Activated naive CD4-positive, alpha-beta T cell treated with anti-CD3 and anti-CD28 coated beads for 36 hours (primary cell): Measurements from ENCODE around the gene CDT1. TPM values are rescaled to one million over a fixed set of nuclear protein-coding genes. Genes with fewer than 3 reads are reported as not detected.
A peak's percentile ranks its signal among the peaks of the same experiment; 100 is the strongest.

ENCODE experiments used
- CTCF ChIA-PET: fragments of 350-600 bp; sonication (Branson Sonifier 250); formaldehyde crosslinking; loops from one replicate; lab custom pipeline; 2021; ENCODE audit warnings: antibody characterized with exemption; lab: Charles Lee
- DNase-seq: peaks from one replicate; pipeline ENCODE4 v3.0.0-alpha.2; 2020
- H3K27ac Mint-ChIP-seq: one replicate; pipeline ENCODE4 v1.8.0; 2021; ENCODE audit warnings: mild to moderate bottlenecking, mixed read lengths
- H3K27me3 Mint-ChIP-seq: one replicate; pipeline ENCODE4 v1.8.0; 2021; ENCODE audit warnings: low read depth, mixed read lengths
- H3K36me3 Mint-ChIP-seq: one replicate; pipeline ENCODE4 v1.8.0; 2021; ENCODE audit warnings: low read depth, mixed read lengths
- H3K4me1 Mint-ChIP-seq: one replicate; pipeline ENCODE4 v1.8.0; 2021; ENCODE audit warnings: low read depth, mixed read lengths
- H3K4me3 Mint-ChIP-seq: one replicate; pipeline ENCODE4 v1.8.0; 2021; ENCODE audit warnings: mild to moderate bottlenecking, moderate library complexity, mixed read lengths
- H3K9me3 Mint-ChIP-seq: one replicate; pipeline ENCODE4 v1.8.0; 2021; ENCODE audit warnings: mixed read lengths
- intact Hi-C: fragments of 100-400 bp; cut with micrococcal nuclease; formaldehyde crosslinking; loops from one replicate; pipeline ENCODE4 v1.15.1; 2023
- total RNA-seq, 2 experiments: library from RNA; stranded (reverse); gene quantifications; one replicate each; pipeline ENCODE4 v1.2.3, GENCODE V29; 2021

The CDT1 gene
- total RNA-seq, 2 experiments from 2014 or later: 223 to 231 TPM

GRCh38 chr16:88810912-88811768 lies 7.6 kb downstream of the CDT1 start:
- no peaks in the 10 kb centered on the region for H3K27me3 Mint-ChIP-seq
- H3K9me3 Mint-ChIP-seq: no peaks in the 10 kb centered on the region
- intact Hi-C loops: loop anchor here (5.0 kb wide), 2 partner anchors 126 to 286 kb away; no protein-coding TSS in a partner anchor
- H3K4me3 Mint-ChIP-seq: peak overlapping the region; percentile 97
- H3K27ac Mint-ChIP-seq: peak overlapping the region; percentile 85
- peak; percentile 53 for DNase-seq
- H3K36me3 Mint-ChIP-seq: peaks cover 38% of the 10 kb centered on the region
- CTCF ChIA-PET: interaction anchor here (0.5 to 8.0 kb wide), 9 partner anchors 9 to 107 kb away, joined by 3 to 45 read pairs (median 7); partner anchors contain the start of genes GALNS and TRAPPC2L
- peaks cover 31% of the 10 kb centered on the region for H3K4me1 Mint-ChIP-seq

DNA sequence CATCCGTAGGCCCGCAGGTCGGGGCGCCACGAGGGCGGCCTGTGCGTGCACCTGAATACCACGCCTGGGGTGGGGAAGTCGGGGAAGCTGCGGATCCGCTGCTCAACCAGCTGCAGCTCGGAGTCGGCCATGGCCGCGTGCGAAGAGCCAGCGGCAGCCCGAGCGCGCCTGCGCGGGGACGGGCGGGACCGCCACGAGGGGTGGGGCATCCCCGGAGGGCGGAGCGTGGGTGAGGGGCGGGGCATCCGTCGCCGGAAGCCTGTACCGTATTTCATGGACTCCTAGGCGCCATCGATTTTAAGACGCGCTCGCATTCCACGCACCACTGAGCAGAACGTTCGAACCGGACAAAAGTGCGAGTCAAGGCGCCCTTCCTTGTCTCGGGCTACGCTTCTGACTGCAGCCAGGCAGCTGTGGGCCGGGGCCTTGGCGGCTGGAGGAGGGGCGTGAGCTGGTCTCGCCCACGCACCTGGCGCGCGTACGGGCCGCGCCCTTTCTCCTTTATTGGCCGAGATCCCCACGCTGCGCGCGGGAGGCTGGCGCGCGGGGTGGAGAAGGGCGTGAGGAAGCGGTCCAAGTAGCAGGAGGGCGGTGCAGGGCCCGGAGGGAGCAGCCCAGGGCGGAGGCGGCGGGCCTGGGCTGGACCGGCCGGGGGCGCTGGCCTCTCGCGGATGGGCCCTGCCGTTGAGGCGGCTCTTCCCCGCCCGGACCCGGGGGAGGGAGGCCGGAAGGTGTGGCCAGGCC lies 8.4 kb downstream of the CDT1 start, which contains the start of gene APRT:
APRT (minus strand) TSS at position 160 of the 744 bp plus-strand sequence; CDS start at position 131, 29 bp downstream.
- Mint-ChIP-seq H3K36me3 (peaks cover 34% of the 10 kb centered on the region), H3K27me3 (no peaks in the 10 kb centered on the region), H3K27ac (peak within 1 kb of the TSS; percentile 97), H3K9me3 (no peaks in the 10 kb centered on the region), H3K4me3 (peak within 1 kb of the TSS; percentile 97), H3K4me1 (peaks cover 27% of the 10 kb centered on the region)
- DNase-seq: peak; percentile 97
- CTCF ChIA-PET: interaction anchor here (0.6 to 8.0 kb wide), 10 partner anchors 9 to 755 kb away, joined by 3 to 45 read pairs (median 3); partner anchors contain the start of genes GALNS and TRAPPC2L
- intact Hi-C loops: loop anchor here (1.0 to 5.0 kb wide), 8 partner anchors 9 to 405 kb away; partner anchors contain the start of genes CDH15, CDT1, TRAPPC2L and ZNF778

GRCh38 chr16:88812513-88813268 lies 9.1 kb downstream of the CDT1 start:
- peaks cover 25% of the 10 kb centered on the region for H3K4me1 Mint-ChIP-seq
- peak overlapping the region; percentile 97 for H3K4me3 Mint-ChIP-seq
- no peaks in the 10 kb centered on the region for H3K9me3 Mint-ChIP-seq
- peaks cover 31% of the 10 kb centered on the region for H3K36me3 Mint-ChIP-seq
- CTCF ChIA-PET: interaction anchor here (0.6 to 8.0 kb wide), 8 partner anchors 19 to 755 kb away, joined by 3 to 45 read pairs (median 4); partner anchors contain the start of genes GALNS and TRAPPC2L
- H3K27ac Mint-ChIP-seq: peak overlapping the region; percentile 91
- DNase-seq: peak; percentile 58
- intact Hi-C loops: loop anchor here (1.0 to 5.0 kb wide), 8 partner anchors 9 to 405 kb away; partner anchors contain the start of genes CDH15, CDT1, TRAPPC2L and ZNF778
- H3K27me3 Mint-ChIP-seq: no peaks in the 10 kb centered on the region

GRCh38 chr16:88813269-88814143 lies 9.9 kb downstream of the CDT1 start:
- H3K27ac Mint-ChIP-seq: no peak overlapping the region
- CTCF ChIA-PET: interaction anchor here (1.7 to 8.0 kb wide), 3 partner anchors 20 to 76 kb away, joined by 6 to 45 read pairs (median 11); partner anchors contain the start of genes GALNS and TRAPPC2L
- H3K4me1 Mint-ChIP-seq: peaks cover 20% of the 10 kb centered on the region
- no peaks in the 10 kb centered on the region for H3K9me3 Mint-ChIP-seq
- no peak overlapping the region for H3K4me3 Mint-ChIP-seq
- no peak for DNase-seq
- H3K36me3 Mint-ChIP-seq: peaks cover 24% of the 10 kb centered on the region
- intact Hi-C loops: loop anchor here (5.0 kb wide), 2 partner anchors 124 to 284 kb away; no protein-coding TSS in a partner anchor
- H3K27me3 Mint-ChIP-seq: no peaks in the 10 kb centered on the region

DNA sequence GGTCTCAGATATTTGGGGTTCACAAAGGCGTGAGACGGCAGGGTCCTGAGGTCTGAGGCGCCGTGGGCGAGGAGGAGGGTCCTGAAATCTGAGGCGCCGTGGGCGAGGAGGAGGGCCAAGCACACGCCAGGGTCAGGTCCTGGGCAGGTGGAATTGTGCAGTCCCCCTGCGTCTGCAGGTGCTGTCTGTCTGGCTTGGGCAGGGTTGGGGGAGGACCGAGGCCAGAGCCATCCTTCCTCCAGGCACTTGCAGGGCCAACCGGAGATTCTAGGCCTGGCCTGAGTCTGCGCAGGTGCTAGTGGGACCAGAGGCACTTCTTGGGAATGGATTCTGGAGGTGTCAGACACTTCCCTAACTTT lies 10.5 kb downstream of the CDT1 start:
- no peak for DNase-seq
- no peak overlapping the region for H3K4me3 Mint-ChIP-seq
- H3K4me1 Mint-ChIP-seq: peaks cover 16% of the 10 kb centered on the region
- H3K27ac Mint-ChIP-seq: no peak overlapping the region
- H3K36me3 Mint-ChIP-seq: peaks cover 18% of the 10 kb centered on the region
- intact Hi-C loops: loop anchor here (5.0 kb wide), 2 partner anchors 123 to 283 kb away; no protein-coding TSS in a partner anchor
- CTCF ChIA-PET: interaction anchor here (0.6 to 8.0 kb wide), 2 partner anchors 44 to 127 kb away, joined by 4 to 45 read pairs; partner anchors contain the start of genes GALNS and TRAPPC2L
- H3K27me3 Mint-ChIP-seq: no peaks in the 10 kb centered on the region
- H3K9me3 Mint-ChIP-seq: no peaks in the 10 kb centered on the region

- intact Hi-C loops: loop anchor here (5.0 kb wide), 1 partner anchor 107 kb away; no protein-coding TSS in a partner anchor
- no peak for DNase-seq
- Mint-ChIP-seq H3K36me3 (peaks cover 8% of the 10 kb centered on the region), H3K27me3 (no peaks in the 10 kb centered on the region), H3K4me3 (no peak overlapping the region), H3K27ac (no peak overlapping the region), H3K9me3 (no peaks in the 10 kb centered on the region), H3K4me1 (peaks cover 5% of the 10 kb centered on the region)
- CTCF ChIA-PET: interaction anchor here (0.6 to 8.0 kb wide), 4 partner anchors 43 to 519 kb away, joined by 3 to 45 read pairs (median 4); partner anchors contain the start of genes GALNS and TRAPPC2L
Measured at GRCh38 chr16:88815227-88815626, 11.6 kb downstream of the CDT1 start.

GRCh38 chr16:88815901-88816589 lies 12.5 kb downstream of the CDT1 start:
- H3K36me3 Mint-ChIP-seq: no peaks in the 10 kb centered on the region
- H3K4me1 Mint-ChIP-seq: peaks cover 4% of the 10 kb centered on the region
- peak; percentile 63 for DNase-seq
- no peaks in the 10 kb centered on the region for H3K9me3 Mint-ChIP-seq
- H3K27ac Mint-ChIP-seq: no peak overlapping the region
- H3K27me3 Mint-ChIP-seq: no peaks in the 10 kb centered on the region
- intact Hi-C loops: loop anchor here (5.0 kb wide), 1 partner anchor 106 kb away; no protein-coding TSS in a partner anchor
- no peak overlapping the region for H3K4me3 Mint-ChIP-seq
- CTCF ChIA-PET: interaction anchor here (0.6 to 8.0 kb wide), 3 partner anchors 42 to 518 kb away, joined by 3 to 45 read pairs (median 5); partner anchors contain the start of genes GALNS and TRAPPC2L

GRCh38 chr16:88816736-88817535 lies 13.3 kb downstream of the CDT1 start:
- intact Hi-C loops: loop anchor here (5.0 kb wide), 1 partner anchor 105 kb away; no protein-coding TSS in a partner anchor
- Mint-ChIP-seq H3K4me1 (peaks cover 3% of the 10 kb centered on the region), H3K27ac (no peak overlapping the region), H3K36me3 (no peaks in the 10 kb centered on the region), H3K4me3 (no peak overlapping the region), H3K9me3 (no peaks in the 10 kb centered on the region), H3K27me3 (no peaks in the 10 kb centered on the region)
- CTCF ChIA-PET: interaction anchor here (8.0 kb wide), 1 partner anchor 41 kb away, joined by 45 read pairs; the partner anchor contains the start of genes GALNS and TRAPPC2L
- DNase-seq: no peak

DNA sequence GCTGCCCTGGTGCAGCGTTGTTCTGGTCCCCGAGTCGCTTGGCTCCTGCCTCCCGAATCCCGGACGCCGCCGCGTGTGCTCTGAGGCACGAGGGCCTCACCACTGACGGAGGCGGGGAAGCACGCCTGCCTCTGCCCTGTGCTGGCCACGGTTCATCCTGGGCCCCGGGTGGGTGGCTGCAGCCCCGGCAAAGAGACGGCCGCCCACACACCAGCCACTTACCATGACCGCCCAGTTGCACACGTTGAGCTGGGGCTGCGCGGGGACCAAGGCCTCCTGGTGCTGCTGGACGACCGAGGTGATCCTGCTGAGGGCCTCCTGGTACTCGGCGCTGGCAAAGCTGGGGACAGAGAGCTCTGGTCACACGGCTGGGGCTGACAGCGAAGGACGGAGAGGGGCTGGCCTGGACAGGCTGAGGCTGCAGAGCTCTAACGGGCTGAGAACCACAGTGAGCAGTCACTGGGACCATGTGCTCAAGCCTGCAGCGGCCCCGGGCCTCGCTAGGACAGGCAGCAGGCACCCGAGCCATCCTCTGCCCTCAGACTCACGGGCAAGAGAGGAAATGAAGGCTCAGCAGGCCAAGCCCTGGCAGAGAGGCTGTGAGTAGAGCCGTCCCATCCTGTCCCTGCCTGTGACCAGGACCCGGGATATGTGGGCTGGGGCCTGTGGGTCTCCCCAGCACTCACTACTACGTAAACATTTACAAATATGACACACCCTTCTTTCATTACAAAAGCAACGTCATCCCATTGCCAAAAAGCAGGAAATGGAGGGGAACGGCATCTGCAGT lies 14.4 kb downstream of the CDT1 start:
- Mint-ChIP-seq H3K4me1 (no peaks in the 10 kb centered on the region), H3K27ac (no peak overlapping the region), H3K4me3 (no peak overlapping the region), H3K9me3 (no peaks in the 10 kb centered on the region), H3K27me3 (no peaks in the 10 kb centered on the region), H3K36me3 (no peaks in the 10 kb centered on the region)
- CTCF ChIA-PET: interaction anchor here (8.0 kb wide), 1 partner anchor 40 kb away, joined by 45 read pairs; the partner anchor contains the start of genes GALNS and TRAPPC2L
- intact Hi-C loops: loop anchor here (5.0 kb wide), 1 partner anchor 104 kb away; no protein-coding TSS in a partner anchor
- no peak for DNase-seq
